Measurements from ENCODE around the gene ADAT3. TPM values are rescaled to one million over a fixed set of nuclear protein-coding genes. Genes with fewer than 3 reads are reported as not detected.

Gene ADAT3
- total RNA-seq, 6 donors from 2014 or later: 6.1 to 25.1 (median 12.0) TPM

- peaks cover 0 to 9% (median 3%) of the 10 kb centered on the region in 4 donors for H3K4me1 ChIP-seq
- DNase-seq (peak in 1 of 2 donors; percentile 65), ATAC-seq (ENCODE audit: low FRiP score in 2 of 2) (no peak)
- H3K4me3 ChIP-seq: no peak overlapping the region
- peaks cover 0 to 42% (median 16%) of the 10 kb centered on the region in 4 donors for H3K36me3 ChIP-seq
- no peak overlapping the region for H3K27ac ChIP-seq
- TF ChIP-seq EP300 (IDR thresholded peaks at IDR 0.05): no peak
- TF ChIP-seq CTCF (IDR thresholded peaks at IDR 0.05): no peak
- TF ChIP-seq POLR2A (IDR thresholded peaks at IDR 0.05): no peak
- no peak for TF ChIP-seq POLR2AphosphoS5 (IDR thresholded peaks at IDR 0.05)
- 86 to 89% methylated on average over 18 to 21 of the region's 21 CpGs for WGBS, 2 donors
- no peaks in the 10 kb centered on the region for H3K27me3 ChIP-seq
- H3K9me3 ChIP-seq: no peaks in the 10 kb centered on the region
Observed at GRCh38 chr19:1952635-1953034, 47.4 kb downstream of the ADAT3 start.

- no peaks in the 10 kb centered on the region for H3K9me3 ChIP-seq
- WGBS, 2 donors: 86 to 94% methylated on average over 8 to 17 of the region's 19 CpGs
- DNase-seq: no peak
- H3K36me3 ChIP-seq: peaks cover 0 to 42% (median 16%) of the 10 kb centered on the region in 4 donors
- H3K4me1 ChIP-seq: peaks cover 0 to 6% (median 2%) of the 10 kb centered on the region in 4 donors
- H3K4me3 ChIP-seq: no peak overlapping the region
- TF ChIP-seq POLR2AphosphoS5 (IDR thresholded peaks at IDR 0.05): no peak
- TF ChIP-seq POLR2A (IDR thresholded peaks at IDR 0.05): no peak
- no peak for TF ChIP-seq EP300 (IDR thresholded peaks at IDR 0.05)
- H3K27ac ChIP-seq: no peak overlapping the region
- no peaks in the 10 kb centered on the region for H3K27me3 ChIP-seq
- ATAC-seq (ENCODE audit: low FRiP score in 2 of 2): no peak
Observed at GRCh38 chr19:1953037-1953436, 47.8 kb downstream of the ADAT3 start.

- Histone ChIP-seq H3K4me1 (peaks cover 0 to 5% (median 2%) of the 10 kb centered on the region in 4 donors), H3K27ac (no peak overlapping the region), H3K9me3 (no peaks in the 10 kb centered on the region), H3K27me3 (no peaks in the 10 kb centered on the region), H3K4me3 (no peak overlapping the region), H3K36me3 (peaks cover 0 to 42% (median 16%) of the 10 kb centered on the region in 4 donors)
- WGBS, 2 donors: 90 to 95% methylated on average over 19 to 21 of the region's 32 CpGs
- DNase-seq: peak in 1 of 2 donors; percentile 70
- no peak for ATAC-seq (ENCODE audit: low FRiP score in 2 of 2)
- TF ChIP-seq CTCF (IDR thresholded peaks at IDR 0.05): no peak
- no peak for TF ChIP-seq POLR2AphosphoS5 (IDR thresholded peaks at IDR 0.05)
- TF ChIP-seq POLR2A (IDR thresholded peaks at IDR 0.05): no peak
- no peak for TF ChIP-seq EP300 (IDR thresholded peaks at IDR 0.05)
Observed at GRCh38 chr19:1953441-1954094, 48.4 kb downstream of the ADAT3 start.

- WGBS, 2 donors: 96% methylated on average over 10 to 15 of the region's 15 CpGs
Observed at GRCh38 chr19:1954532-1954933, 49.3 kb downstream of the ADAT3 start.

More at GRCh38 chr19:1954532-1954933, 49.3 kb downstream of the ADAT3 start:
- H3K4me3 ChIP-seq: no peak overlapping the region
- H3K9me3 ChIP-seq: no peaks in the 10 kb centered on the region
- H3K36me3 ChIP-seq: peaks cover 0 to 42% (median 16%) of the 10 kb centered on the region in 4 donors
- ATAC-seq (ENCODE audit: low FRiP score in 2 of 2): no peak
- H3K4me1 ChIP-seq: peaks cover 0 to 5% (median 0%) of the 10 kb centered on the region in 4 donors
- no peak overlapping the region for H3K27ac ChIP-seq
- no peak for TF ChIP-seq POLR2A (IDR thresholded peaks at IDR 0.05)
- TF ChIP-seq CTCF (IDR thresholded peaks at IDR 0.05): no peak
- TF ChIP-seq EP300 (IDR thresholded peaks at IDR 0.05): no peak
- no peak for TF ChIP-seq POLR2AphosphoS5 (IDR thresholded peaks at IDR 0.05)
- peak in 1 of 2 donors; percentile 62 for DNase-seq
- H3K27me3 ChIP-seq: no peaks in the 10 kb centered on the region
